Heart left ventricle (tissue), 13 donors: ENCODE data around the gene RIN2.

Experiments
- CTCF ChIP-seq, 12 donors: fragments of 200-600 bp; sonication (generic) in 4 of 12; IDR thresholded peaks; one replicate each; pipeline versions ENCODE4 v1.5.0 to v1.8.0; 2018 to 2022; ENCODE audit warnings: antibody characterized with exemption in 12 of 12, mild to moderate bottlenecking in 5 of 12
- POLR2A ChIP-seq, 2 donors: fragments of 450-650 bp; IDR thresholded peaks; one replicate each; pipeline ENCODE4 v1.6.1; 2017; ENCODE audit warnings: antibody characterized with exemption in 2 of 2, mild to moderate bottlenecking in 2 of 2, moderate library complexity in 2 of 2
- donor health status: ischemic (EF 13 %, LVEDD 7.1; RV severe dilation, severe dysfunction).
- donor health status: DM: no; HTN: yes; CAD: no.
- donor health status: DM: no; HTN: no; CAD: no.
- donor health status: ischemic (EF 25% LVEDD 6.9; RV normal size, moderate dysfunction).
- donor health status: ischemic (EF 25% LVEDD 5.7; RV mildly dilated, moderate dysfunction).
- donor health status: ischemic (EF 35%, LVEDD 5.7; RV mildly dilated, moderate dysfunction).
- donor health status: nonischemic (EF 11% LVEDD 7.7; RV severe dilation, severe dysfunction).
- donor health status: DM: yes; HTN: yes; CAD: no.
- donor health status: PGD.
- donor health status: ischemic (EF 29% LVEDD 5.4; RV normal size, mild dysfunction).
- donor health status: nonischemic (EF 23%, LVEDD 6.1; RV moderate dilation, normal function).

GRCh38 chr20:19807191-19807945, 49.3 kb downstream of the RIN2 start:
- no peak for TF ChIP-seq CTCF (IDR thresholded peaks at IDR 0.05)
- no peak for TF ChIP-seq POLR2A (IDR thresholded peaks at IDR 0.05)
